HG02840 (cell line): ENCODE data around the gene HJURP.

Source experiments
- ATAC-seq: cut with Tn5 transposase; IDR thresholded peaks from one replicate; pipeline ENCODE4 v1.9.1; 2021; ENCODE audit warnings: mild to moderate bottlenecking, moderate library complexity, moderate number of reproducible peaks; ENCODE audit not compliant: unreplicated experiment, low FRiP score

The HJURP gene

GRCh38 chr2:233798335-233799086 is 55.8 kb downstream of the HJURP start:
- ATAC-seq, result no peak

GRCh38 chr2:233796254-233796653 is 58.1 kb downstream of the HJURP start:
- ATAC-seq, result no peak

- ATAC-seq, result no peak
Measured at GRCh38 chr2:233795735-233796171, 58.6 kb downstream of the HJURP start.

GRCh38 chr2:233794128-233794658 is 60.1 kb downstream of the HJURP start:
- ATAC-seq, result no peak

GRCh38 chr2:233793465-233794127 is 60.7 kb downstream of the HJURP start:
- no peak for ATAC-seq

GRCh38 chr2:233792720-233793119 is 61.6 kb downstream of the HJURP start:
- no peak for ATAC-seq

GRCh38 chr2:233791883-233792329 is 62.4 kb downstream of the HJURP start:
- no peak for ATAC-seq

- no peak for ATAC-seq
Measured at GRCh38 chr2:233791151-233791882, 63.0 kb downstream of the HJURP start.

- ATAC-seq, result no peak
Measured at GRCh38 chr2:233789554-233789953, 64.8 kb downstream of the HJURP start.
